Keratinocyte (primary cell): ENCODE data around the gene LEO1.

Experiments used
- CTCF ChIP-seq, 3 experiments: IDR thresholded peaks in 1 of 3; conservative IDR thresholded peaks in 1 of 3; optimal IDR thresholded peaks in 1 of 3; 2 replicates in 2 of 3; 3 replicates in 1 of 3; pipeline versions ENCODE3 to v1.5.1; 2011; ENCODE audit warnings: low read length in 3 of 3, mild to moderate bottlenecking in 3 of 3, moderate library complexity in 2 of 3, control low read depth in 1 of 3, inconsistent platforms in 1 of 3; ENCODE audit not compliant: insufficient read depth in 2 of 3; ENCODE audit errors: extremely low read depth in 1 of 3
- EZH2 ChIP-seq: IDR thresholded peaks from one replicate; pipeline ENCODE4 v1.6.1; 2012; ENCODE audit warnings: inconsistent platforms, mild to moderate bottlenecking, low read length, moderate library complexity

- TF ChIP-seq CTCF (optimal IDR thresholded peaks at IDR 0.05 in 1 of 3, IDR thresholded peaks at IDR 0.05 in 1 of 3, conservative IDR thresholded peaks at IDR 0.05 in 1 of 3; ENCODE audit: extremely low read depth in 1 of 3, insufficient read depth in 2 of 3, low read length in 3 of 3) (no peak), EZH2 (no peak)
Observed at GRCh38 chr15:52021128-52021671, 49.6 kb upstream of the LEO1 start.
